Stimulated activated CD8-positive, alpha-beta memory T cell treated with anti-CD3 and anti-CD28 coated beads, Interleukin-15, amount 100 ng/mL, for 4 hours (primary cell): ENCODE measurements around the gene ZBTB16.

ENCODE experiments used
- DNase-seq, 2 donors: peaks; one replicate each; pipeline ENCODE4 v3.0.0-alpha.2; 2020; ENCODE audit warnings: low read depth in 2 of 2

The ZBTB16 gene

GRCh38 chr11:114063829-114064201 lies 4.3 kb downstream of the ZBTB16 start:
- DNase-seq: no peak

- no peak for DNase-seq
Observed at GRCh38 chr11:114064216-114064615, 4.7 kb downstream of the ZBTB16 start.

- no peak for DNase-seq
Observed at GRCh38 chr11:114065094-114065493, 5.6 kb downstream of the ZBTB16 start.

GRCh38 chr11:114066046-114066648 lies 6.6 kb downstream of the ZBTB16 start:
- DNase-seq: peak in 1 of 2 donors; percentile 22

GRCh38 chr11:114068327-114068726 lies 8.8 kb downstream of the ZBTB16 start:
- DNase-seq: no peak

- no peak for DNase-seq
Observed at GRCh38 chr11:114070464-114071139, 11.1 kb downstream of the ZBTB16 start.

- DNase-seq: no peak
Observed at GRCh38 chr11:114073007-114073827, 13.7 kb downstream of the ZBTB16 start.

- DNase-seq: no peak
Observed at GRCh38 chr11:114073828-114074381, 14.4 kb downstream of the ZBTB16 start.

- DNase-seq: no peak
Observed at GRCh38 chr11:114074546-114075343, 15.2 kb downstream of the ZBTB16 start.

GRCh38 chr11:114075344-114075610 lies 15.8 kb downstream of the ZBTB16 start:
- DNase-seq: no peak

- no peak for DNase-seq
Observed at GRCh38 chr11:114075891-114076441, 16.5 kb downstream of the ZBTB16 start.

GRCh38 chr11:114076921-114077331 lies 17.4 kb downstream of the ZBTB16 start:
- no peak for DNase-seq

- DNase-seq: no peak
Observed at GRCh38 chr11:114077482-114078305, 18.2 kb downstream of the ZBTB16 start.

GRCh38 chr11:114078423-114078822 lies 18.9 kb downstream of the ZBTB16 start:
- no peak for DNase-seq

GRCh38 chr11:114079511-114080065 lies 20.1 kb downstream of the ZBTB16 start:
- no peak for DNase-seq

- no peak for DNase-seq
Observed at GRCh38 chr11:114080219-114080618, 20.7 kb downstream of the ZBTB16 start.

- no peak for DNase-seq
Observed at GRCh38 chr11:114080769-114081168, 21.3 kb downstream of the ZBTB16 start.

GRCh38 chr11:114081641-114082414 lies 22.3 kb downstream of the ZBTB16 start:
- DNase-seq: no peak

- DNase-seq: no peak
Observed at GRCh38 chr11:114082415-114082748, 22.9 kb downstream of the ZBTB16 start.

- no peak for DNase-seq
Observed at GRCh38 chr11:114082767-114083181, 23.3 kb downstream of the ZBTB16 start.
